ENCODE data around the gene DLGAP1.
"Not testable (repeated sequence)": the region's sequence is repeated elsewhere in the genome, so short reads cannot be mapped to it uniquely, and the experiment has no call there.

DLGAP1 gene

DNA sequence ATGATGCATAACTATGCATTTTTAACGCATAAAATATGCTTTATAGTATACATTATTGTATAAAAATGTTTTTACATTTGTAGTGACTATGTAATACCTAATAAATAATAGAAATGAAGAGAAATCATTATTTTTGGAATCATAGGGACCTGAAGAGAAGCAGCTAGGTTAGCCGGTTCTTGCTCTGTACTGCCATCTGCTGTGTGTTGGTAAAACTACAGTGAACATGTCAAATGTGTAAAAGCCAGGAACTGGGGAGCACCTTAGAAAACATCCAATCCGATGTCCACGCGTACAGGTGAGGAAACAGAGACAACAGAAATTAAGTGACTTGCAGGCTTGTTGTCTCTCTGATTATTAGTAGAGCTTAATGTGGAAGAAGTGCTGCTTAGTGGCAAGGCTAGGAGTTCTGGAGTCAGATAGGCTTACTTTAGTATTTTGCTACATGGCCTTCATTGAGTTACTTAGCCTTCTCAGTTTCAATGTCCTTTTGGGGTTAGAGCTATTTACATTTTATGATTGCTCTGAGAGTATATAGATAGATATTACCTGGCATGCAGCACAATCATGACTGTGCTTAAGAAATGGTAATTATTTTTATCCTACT, 386.5 kb downstream of the DLGAP1 start:
- peak; percentile 1 for DNase-seq

DNA sequence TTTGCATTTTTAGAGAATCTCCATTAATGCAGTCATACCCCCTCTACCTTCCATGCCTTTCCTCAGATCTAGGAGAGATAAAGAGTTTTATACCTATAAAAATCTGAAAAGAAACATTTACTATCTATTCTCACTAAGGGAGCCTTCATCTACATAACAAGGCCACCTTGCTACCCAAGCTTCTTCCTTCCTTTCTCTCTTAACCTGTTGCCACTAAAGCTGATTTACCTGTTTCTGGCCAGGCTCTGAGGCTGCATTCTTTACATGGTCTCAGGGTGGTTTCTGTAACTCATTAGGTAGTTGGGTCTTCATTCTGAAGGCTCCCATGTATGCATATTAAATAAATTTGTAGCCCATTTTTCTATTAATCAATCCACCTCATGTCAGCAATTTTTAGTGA, 391.6 kb downstream of the DLGAP1 start:
- no peak for DNase-seq

DNA sequence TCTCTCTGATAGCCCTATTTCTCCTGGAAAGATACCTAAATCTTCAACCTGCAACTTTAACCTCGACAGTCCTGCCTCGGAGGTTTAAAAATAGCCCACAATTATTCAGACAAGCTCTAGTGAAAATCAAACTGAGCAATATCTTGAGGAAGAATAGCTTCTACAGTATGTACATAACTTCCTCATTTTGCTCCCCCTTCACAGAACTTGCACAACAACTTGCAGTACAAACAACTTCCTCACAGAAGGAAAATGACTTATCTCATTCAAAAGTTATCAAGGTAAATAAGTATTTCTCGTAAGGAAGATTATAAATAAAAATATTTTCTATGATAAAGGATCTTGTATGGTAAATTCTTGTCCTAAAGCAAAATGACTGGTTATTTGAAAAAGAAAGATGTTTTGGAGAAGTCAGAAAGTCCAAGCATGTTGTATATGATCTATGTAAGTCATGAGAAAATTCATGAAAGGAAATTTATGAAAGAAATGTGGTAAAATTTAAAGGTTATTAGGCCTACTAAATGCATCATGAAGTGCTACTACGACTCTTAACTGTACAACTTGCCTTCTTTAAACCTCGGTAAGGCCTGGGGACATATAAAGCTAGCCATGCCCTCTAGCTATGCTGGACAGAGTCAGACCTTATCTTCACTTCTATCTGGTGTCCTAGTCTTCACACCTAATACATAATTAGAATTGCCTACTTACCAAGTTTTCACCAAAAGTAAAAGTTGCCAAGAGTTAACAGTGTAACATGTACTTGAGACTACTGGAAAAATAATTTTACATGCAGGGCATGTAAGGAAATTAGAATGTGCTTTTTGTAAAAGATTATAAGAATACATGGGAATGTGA, 394.5 kb downstream of the DLGAP1 start:
- no peak for DNase-seq

DNA sequence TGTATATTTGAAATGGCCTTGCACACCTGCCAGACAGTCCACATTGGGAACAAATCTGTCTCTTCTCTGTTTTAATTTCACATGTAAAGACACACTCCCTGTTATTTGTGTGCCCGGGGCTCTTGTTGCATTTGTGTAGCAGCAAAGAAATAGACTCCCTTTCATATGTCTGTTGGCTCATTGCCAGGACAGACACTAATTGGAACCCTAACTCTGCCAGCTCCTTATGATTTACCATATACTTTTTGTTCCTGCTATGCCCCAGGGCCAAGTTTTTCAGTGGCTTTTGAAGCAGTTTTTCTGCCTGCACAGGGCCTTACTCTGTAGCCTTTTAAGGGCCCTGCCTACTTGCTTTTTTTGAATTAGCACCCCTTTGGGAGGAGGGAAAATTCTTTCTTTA, 396.9 kb downstream of the DLGAP1 start:
- DNase-seq = no peak

DNA sequence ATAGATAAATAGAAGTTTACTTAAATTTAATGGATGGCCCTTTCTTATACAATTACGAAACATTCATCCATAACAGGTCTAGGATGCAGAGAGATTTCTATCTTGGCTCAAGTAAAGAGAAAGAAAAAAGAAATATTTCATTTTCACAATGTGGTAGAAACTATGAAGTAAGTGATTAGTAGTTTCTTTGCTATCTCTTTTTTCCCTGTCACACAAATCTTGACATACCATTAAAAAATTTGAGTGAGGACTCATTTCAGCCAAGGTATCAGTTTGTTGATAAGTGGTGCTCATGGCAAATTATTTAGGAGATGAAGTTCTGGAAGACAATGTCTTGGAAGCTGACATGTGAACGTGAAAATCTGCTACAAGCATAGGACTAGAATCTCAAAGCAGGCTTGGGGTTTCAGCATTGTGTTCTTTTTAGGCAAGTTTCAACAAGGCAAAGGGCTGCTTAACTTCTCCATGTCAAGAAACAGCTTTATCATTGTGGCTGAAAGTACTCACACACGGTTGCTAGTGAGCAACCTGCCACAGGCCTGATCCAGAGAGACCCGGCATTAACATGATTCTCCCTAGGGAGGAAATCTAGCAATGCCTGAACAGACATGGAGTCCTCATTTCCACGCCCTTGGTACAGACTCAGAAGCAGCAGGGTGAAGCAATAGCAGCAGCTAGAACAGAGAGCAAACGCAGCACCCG, 414.6 kb downstream of the DLGAP1 start:
- DNase-seq = no peak

DNA sequence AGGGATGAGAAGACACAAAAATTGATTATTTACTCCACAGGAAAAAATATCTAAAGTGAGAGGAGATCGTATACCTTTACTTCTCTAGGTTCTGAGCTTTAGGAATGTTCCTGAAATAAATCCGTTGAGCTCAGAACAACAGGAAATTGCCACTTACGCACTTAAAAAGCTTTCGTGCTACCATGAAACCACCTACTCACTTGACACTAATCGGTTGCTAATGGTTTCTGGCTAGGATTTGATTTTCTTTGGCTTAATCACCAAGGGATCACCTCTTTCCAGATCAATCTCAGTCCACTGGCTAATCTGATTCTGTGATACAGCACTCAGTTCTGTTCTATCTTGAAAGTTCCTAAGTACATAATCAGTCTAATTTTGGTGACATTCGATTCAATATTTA, 419.6 kb downstream of the DLGAP1 start:
- DNase-seq = no peak

DNA sequence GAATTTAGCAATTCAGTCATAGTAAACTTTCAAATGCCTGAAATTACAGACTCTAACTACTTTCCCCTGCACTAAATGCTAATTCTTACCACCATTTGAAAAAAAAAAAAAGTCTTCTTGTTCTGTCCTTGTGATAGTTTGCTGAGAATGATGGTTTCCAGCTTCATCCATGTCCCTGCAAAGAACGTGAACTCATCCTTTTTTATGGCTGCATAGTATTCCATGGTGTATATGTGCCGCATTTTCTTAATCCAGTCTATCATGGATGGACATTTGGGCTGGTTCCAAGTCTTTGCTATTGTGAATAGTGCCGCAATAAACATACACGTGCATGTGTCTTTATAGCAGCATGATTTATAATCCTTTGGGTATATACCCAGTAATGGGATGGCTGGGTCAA, 420.3 kb downstream of the DLGAP1 start:
- not testable (repeated sequence) for DNase-seq

DNA sequence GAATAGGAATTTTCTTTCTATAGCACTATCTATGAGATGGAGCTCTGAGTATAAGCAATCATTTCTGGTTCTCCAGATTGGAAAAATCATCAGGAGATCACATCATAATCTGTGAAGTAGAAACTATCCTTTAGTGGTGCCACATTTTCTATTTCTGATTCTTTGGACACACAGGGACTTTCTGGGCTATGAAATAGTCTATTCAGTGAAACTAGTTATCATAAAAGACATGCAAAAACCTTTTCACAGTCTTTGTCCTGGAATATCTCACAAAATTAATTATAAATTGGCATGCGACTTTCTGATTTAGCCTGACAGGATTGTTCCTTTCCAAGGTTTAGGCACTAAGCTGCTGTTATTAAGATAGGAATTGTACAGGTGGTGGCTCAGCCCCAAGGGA, 428.6 kb downstream of the DLGAP1 start:
- DNase-seq = no peak

DNA sequence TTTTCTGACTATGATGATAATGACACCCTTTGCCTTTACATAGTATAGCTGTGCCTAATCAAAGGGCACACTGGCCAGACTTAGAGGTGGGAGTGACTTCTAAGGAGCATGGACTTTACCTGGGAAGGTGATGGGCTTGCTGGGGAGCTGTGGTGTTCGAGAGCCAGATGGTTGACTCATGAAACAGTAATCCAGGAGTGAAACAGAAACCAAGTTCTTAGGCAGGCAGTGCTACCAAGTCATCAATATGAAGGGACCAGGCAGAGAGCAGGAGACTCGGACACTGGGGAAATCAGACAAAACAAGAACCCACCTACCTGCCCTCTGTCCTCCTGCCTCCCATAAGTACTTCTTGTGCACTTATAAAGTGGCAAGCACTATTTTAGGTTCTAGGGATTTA, 430.4 kb downstream of the DLGAP1 start:
- DNase-seq = no peak

DNA sequence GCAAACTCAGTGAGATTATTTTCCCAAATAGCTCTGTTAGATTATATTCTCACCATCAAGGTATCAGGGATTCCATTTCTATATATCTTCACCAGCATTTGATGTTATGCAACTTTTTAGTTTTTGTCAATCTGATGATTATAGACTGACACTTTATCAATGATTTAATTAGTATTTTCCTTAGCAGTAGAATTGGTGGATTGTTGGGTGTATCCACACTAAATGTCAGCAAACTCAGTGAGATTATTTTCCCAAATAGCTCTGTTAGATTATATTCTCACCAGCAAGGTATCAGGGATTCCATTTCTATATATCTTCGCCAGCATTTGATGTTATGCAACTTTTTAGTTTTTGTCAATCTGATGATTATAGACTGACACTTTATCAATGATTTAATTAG, 432.4 kb downstream of the DLGAP1 start:
- DNase-seq = not testable (repeated sequence)

DNA sequence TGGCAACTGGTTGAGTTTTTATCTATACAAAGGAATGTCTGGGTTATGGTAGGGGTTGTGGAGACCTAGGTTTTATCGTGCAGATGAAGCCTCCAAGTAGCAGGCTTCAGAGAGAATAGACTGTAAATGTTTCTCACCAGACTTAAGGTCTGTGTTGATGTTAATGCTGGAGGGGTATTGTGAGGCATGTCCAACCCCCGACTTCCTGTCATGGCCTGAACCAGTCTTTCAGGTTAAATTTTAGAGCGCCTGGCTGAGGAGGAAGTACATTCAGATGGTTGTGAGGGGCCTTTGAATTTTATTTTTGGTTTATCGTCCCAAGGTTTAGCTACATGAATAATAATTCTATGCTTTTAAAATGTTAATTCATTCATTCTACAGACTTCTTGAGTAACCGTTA, 435.1 kb downstream of the DLGAP1 start:
- no peak for DNase-seq

DNA sequence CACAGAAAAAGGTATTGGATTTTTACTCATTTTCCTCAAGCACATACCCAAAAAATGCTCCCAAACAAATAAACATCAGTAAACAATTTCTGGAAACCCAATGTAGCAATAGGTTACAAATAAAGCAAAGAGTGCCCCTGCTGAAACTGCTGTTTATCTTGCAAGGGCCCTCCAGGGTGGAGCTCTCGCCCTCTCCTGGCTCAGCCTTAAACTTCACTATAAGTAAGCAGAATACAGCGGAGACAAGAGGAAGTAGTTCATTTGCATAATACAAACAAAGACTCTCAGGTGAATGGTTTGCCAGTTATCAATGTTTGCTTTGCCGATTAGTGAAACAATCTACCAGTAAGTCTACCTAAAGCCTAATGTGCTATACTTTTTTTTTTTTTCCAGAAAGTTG, 437.6 kb downstream of the DLGAP1 start:
- no peak for DNase-seq

DNA sequence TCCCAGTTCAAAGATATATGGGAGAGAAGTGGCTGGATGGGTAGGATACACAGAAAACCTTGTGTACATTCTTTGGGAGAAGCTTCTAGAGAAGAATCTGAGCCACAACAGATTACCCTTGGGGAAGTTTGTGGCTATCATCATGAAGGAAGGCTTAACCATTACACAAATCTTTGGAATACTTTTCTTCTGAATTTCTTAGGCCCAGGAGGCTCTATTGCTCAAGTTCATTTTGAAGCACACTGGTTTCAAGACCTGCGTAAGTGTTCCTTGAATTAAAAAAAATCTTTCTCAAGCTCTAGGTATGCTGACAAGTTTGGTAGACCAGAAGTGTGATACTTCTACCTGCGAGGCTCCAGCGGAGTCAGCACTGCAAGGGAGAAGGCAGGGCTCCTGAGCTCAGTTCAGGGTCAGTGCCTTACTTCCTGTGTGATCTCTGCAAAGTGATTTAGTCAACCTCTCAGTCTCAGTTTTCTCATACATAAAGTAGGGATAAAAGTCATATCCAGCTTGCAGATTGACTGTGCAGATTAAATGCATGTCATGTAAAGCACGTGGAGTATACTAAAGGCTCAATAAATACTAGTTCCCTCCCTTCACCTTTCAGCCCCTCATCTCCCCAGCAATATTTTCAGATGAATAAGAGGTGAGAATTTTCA, 438.6 kb downstream of the DLGAP1 start:
- DNase-seq = no peak

DNA sequence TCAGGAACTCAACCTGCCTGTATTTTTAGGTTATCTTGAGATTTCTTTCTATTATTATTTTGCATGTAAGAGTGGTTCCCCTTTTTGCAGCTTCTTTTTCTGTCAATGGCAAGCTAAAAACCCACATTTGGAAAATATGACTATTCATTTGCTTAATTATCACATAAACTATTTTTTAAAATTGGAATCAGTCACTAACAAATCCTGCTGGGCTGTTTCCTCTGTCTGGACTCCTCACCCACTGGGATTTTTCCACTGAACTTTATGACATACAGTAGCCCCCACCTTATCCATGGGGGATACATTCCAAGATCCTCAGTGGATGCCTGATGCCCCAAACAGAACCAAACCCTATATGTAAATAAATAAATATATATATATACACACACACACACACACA, 447.3 kb downstream of the DLGAP1 start:
- DNase-seq = no peak

DNA sequence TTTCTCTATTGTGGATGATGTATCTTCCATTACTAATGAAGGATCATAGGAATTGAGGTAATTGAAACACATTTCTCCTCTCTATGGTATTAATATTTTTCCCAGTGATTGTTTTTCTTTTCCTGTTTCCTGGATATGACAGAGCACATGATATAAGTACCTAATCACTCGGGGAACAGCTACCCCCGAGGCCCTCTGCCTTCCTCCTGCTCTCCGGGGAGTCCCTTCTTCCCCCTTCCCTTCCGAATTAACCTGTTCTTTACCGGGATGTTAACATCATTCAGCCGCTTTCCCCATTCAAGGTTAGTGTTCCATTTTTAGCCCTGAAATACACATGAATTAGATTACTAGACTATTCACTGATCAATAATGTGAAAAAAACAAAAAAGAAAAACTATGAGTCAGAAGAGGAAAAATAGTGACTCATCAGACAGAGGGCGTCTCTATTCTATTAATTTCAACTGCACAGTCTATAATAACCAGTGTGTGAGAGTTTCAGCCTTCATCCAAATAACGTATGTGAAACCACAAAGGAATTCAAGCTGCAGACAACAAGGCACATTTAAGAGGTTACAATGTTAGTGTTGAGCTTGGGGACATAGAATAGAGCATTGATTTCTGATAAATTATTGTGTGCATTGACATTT, 450.8 kb downstream of the DLGAP1 start:
- DNase-seq = no peak

DNA sequence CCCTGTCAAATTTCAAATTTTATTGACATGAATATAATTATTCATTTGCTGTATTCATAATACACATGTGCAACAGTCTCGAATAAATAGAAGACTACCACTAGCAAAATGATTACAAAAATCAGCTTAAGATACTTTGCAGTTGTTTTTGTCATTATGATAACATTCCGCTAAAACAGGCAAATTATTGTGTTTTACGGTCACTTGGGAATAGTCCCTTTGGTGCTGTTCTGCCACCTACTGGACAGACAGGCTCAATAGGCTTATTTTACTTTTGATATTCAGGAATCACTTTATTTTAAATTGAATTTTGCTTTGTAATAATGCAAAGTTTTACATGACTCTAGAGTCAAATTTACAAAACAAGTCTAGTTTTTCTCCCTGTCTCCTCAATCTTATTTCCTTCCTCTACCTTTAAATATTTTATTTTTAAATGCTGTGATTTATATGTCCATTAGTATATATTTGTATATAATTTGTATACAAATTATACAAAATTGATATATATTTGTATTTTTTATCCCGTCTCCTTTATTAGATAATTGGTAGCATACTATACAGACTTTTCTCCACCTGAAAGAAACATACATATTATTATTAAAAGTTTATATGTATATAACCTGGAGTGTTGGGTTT, 456.3 kb downstream of the DLGAP1 start:
- DNase-seq = peak; percentile 15

DNA sequence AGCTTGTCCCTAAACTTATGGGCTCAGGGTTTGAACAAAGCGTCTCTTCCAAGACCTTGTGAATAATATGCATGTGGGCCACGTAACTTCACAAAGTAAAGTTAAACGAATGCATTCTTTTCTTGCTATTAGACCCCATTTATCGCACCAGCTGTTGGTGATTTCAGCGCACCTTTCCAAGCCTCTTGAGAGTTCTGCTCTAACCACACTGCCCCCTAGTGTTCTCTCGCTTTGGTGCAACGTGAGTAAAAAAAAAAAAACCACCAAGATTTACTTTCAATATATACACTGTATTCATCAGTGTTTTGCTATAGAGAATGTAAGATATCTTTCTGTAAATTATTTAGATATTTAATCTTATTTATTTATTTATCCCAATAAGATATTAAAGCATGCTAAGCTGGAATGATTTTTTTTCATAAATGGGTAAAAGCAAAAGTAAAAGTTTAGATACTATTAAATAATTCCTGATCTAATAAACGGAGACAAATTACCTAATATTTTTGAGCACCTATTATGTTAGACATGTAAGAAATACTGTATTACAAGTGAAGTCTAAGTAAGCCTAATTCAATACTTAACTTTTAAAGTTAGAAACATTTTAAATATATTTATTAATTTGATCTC, 459.5 kb downstream of the DLGAP1 start:
- DNase-seq = peak; percentile 39

DNA sequence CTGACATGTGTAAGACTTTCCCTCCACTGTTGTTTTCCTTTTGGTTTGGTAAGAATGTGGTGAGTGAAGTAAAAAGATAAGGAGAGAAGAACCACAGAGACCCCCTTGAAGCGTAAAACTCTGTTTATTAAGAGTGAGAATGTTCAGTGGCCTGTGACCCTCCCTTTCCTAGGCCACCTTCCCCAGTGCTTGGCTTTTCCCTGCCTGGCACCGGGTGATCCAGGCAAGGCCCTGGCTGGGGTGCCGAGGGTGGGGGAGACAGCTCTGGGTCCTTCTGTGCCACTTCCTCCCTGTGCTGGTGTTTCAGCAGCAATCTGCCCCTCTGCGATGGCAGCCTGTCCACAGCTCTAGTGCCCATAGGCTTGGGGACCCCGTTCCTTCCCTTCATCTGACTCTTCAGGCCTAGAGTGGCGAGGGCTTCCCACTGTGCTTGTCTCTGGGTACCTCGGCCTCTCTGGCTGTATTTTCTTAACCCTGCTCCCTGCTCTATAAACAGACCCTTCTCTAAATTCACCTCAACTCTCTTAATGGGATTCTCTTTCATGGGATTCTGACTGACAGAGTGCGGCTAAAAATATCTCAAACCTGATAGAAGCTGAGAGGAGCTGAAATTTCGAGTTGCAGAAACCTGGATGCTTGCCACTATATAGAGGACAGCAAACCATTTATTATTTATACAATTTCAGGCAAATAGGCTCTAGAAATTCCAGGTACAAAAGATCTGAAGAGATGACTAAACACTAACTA, 461.0 kb downstream of the DLGAP1 start:
- DNase-seq = no peak

DNA sequence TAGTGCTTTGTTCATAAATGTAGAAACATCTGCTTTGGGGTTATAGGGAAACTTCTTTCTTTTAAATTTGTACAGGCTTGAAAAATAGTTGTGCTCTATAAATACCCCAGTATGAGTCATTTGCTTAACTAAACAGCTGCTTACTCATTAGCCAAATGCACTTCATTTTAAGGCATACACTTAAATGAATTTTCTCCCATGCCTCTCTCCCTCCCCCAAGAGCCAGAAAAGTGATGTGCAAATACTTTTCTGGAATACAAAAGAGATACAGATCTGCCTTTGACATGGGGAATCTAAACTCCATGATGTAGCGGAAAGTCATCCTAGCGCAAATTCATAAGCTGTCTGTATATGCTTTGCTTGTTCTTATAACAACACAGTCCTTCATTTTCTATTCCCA, 469.4 kb downstream of the DLGAP1 start:
- no peak for DNase-seq

DNA sequence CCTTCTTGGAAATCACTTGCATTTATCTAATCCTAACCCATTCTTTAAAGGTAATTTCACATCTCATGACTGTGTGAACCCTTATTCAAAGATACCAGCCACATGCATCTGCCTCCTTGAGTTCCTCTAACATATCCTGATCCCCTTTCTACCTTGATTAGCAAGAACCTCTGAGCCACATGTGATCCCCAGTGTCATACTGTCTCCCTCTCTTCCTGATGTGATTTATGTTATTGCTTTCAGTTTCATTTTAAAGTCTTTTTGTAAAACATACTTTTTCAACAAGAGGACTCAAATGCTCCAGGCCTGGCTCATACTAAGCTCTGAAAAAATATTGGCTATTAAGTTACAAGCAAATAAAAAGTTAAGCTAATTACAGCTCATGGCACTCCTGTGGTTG, 470.1 kb downstream of the DLGAP1 start:
- no peak for DNase-seq

DNA sequence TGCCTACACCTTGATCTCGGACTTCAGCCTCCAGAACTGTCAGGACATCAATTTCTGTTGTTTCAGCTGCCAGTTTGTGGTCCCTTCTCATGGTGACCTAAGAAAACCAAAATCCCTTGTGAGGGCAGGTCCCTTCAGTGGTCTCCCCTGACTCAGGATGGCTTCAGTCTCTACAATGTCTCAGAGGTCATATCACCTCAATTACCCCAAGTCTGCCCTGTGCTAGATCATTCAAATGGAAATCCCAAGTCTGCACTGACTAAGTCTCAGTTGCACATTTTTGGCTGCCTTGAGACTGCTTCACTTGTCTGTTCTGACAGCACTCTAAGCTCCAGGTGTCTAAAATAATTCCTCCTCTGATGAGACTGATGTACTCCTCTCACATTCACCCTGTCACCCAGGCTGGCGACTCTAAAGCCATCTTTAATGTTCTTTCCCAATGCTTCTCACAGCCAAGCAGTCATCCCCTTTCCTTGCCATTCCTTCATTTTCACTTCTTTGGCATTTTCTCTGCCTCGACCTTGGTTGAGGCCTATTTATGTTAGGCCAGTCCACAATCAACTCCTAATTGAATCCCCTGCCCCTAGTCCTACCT, 470.8 kb downstream of the DLGAP1 start:
- no peak for DNase-seq
